ENCODE data around the gene HSD17B2. TPM values are rescaled to one million over a fixed set of nuclear protein-coding genes. Genes with fewer than 3 reads are reported as not detected.

The HSD17B2 gene
- total RNA-seq, 4 donors from 2014 or later: 2.7 to 10.6 (median 4.0) TPM

GRCh38 chr16:82093666-82094300 is 58.7 kb downstream of the HSD17B2 start:
- Histone ChIP-seq H3K4me3 (no peak overlapping the region), H3K27ac (no peak overlapping the region), H3K27me3 (no peaks in the 10 kb centered on the region), H3K9me3 (no peaks in the 10 kb centered on the region), H3K36me3 (no peaks in the 10 kb centered on the region), H3K4me1 (no peaks in the 10 kb centered on the region)
- TF ChIP-seq POLR2AphosphoS5 (IDR thresholded peaks at IDR 0.05): no peak
- TF ChIP-seq POLR2A (IDR thresholded peaks at IDR 0.05): no peak
- no peak for TF ChIP-seq CTCF (IDR thresholded peaks at IDR 0.05)
- no peak for TF ChIP-seq EP300 (IDR thresholded peaks at IDR 0.05)
- DNase-seq (ENCODE audit: low spot score in 2 of 2): no peak

GRCh38 chr16:82094942-82095540 is 60.0 kb downstream of the HSD17B2 start:
- TF ChIP-seq POLR2AphosphoS5 (IDR thresholded peaks at IDR 0.05) (no peak), EP300 (IDR thresholded peaks at IDR 0.05) (no peak), CTCF (IDR thresholded peaks at IDR 0.05) (no peak), POLR2A (IDR thresholded peaks at IDR 0.05) (no peak)
- Histone ChIP-seq H3K9me3 (no peaks in the 10 kb centered on the region), H3K27me3 (no peaks in the 10 kb centered on the region), H3K4me3 (no peak overlapping the region), H3K36me3 (no peaks in the 10 kb centered on the region), H3K4me1 (no peaks in the 10 kb centered on the region), H3K27ac (no peak overlapping the region)
- DNase-seq (ENCODE audit: low spot score in 2 of 2): no peak
- 63% methylated on average over 8 of the region's 8 CpGs for WGBS

DNA sequence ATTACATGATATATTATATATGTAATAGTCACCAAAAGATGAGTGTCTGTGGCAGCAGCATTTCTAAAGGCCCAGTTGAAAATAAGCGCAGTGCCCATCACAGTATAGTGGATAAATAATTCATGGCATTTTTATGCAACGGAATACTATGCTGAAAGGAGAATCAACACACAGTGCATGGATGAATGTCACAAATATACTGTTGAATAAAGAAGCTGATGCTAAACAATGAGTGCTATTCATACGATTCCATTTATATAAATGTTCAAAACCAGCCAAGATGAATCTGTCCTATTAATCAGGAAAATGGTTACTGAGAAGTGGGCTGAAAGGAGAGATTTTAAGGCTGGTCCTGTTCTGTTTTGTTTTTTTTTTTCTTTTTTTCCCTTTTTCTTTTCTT is 61.6 kb downstream of the HSD17B2 start:
- no peak overlapping the region for H3K27ac ChIP-seq
- no peak overlapping the region for H3K4me3 ChIP-seq
- H3K36me3 ChIP-seq: no peaks in the 10 kb centered on the region
- DNase-seq (ENCODE audit: low spot score in 2 of 2): no peak
- WGBS: 92% methylated on average over 3 of the region's 3 CpGs
- H3K9me3 ChIP-seq: no peaks in the 10 kb centered on the region
- no peaks in the 10 kb centered on the region for H3K27me3 ChIP-seq
- H3K4me1 ChIP-seq: no peaks in the 10 kb centered on the region
- no peak for TF ChIP-seq CTCF (IDR thresholded peaks at IDR 0.05)
- no peak for TF ChIP-seq EP300 (IDR thresholded peaks at IDR 0.05)
- no peak for TF ChIP-seq POLR2A (IDR thresholded peaks at IDR 0.05)
- no peak for TF ChIP-seq POLR2AphosphoS5 (IDR thresholded peaks at IDR 0.05)

GRCh38 chr16:82105107-82105506 is 70.1 kb downstream of the HSD17B2 start:
- Histone ChIP-seq H3K4me3 (no peak overlapping the region), H3K9me3 (no peaks in the 10 kb centered on the region), H3K4me1 (no peaks in the 10 kb centered on the region), H3K27ac (no peak overlapping the region), H3K27me3 (no peaks in the 10 kb centered on the region), H3K36me3 (no peaks in the 10 kb centered on the region)
- DNase-seq (ENCODE audit: low spot score in 2 of 2): no peak
- no peak for TF ChIP-seq CTCF (IDR thresholded peaks at IDR 0.05)
- 96% methylated on average over 8 of the region's 8 CpGs for WGBS

GRCh38 chr16:82108100-82108499 is 73.0 kb downstream of the HSD17B2 start:
- Histone ChIP-seq H3K27ac (no peak overlapping the region), H3K9me3 (no peaks in the 10 kb centered on the region), H3K36me3 (no peaks in the 10 kb centered on the region), H3K4me1 (peaks cover 4% of the 10 kb centered on the region), H3K27me3 (no peaks in the 10 kb centered on the region), H3K4me3 (no peak overlapping the region)
- TF ChIP-seq CTCF (IDR thresholded peaks at IDR 0.05) (no peak), POLR2A (IDR thresholded peaks at IDR 0.05) (no peak), EP300 (IDR thresholded peaks at IDR 0.05) (no peak), POLR2AphosphoS5 (IDR thresholded peaks at IDR 0.05) (no peak)
- DNase-seq (ENCODE audit: low spot score in 2 of 2): no peak
- 87% methylated on average over 2 of the region's 2 CpGs for WGBS

Data from suprapubic skin (tissue), 4 donors.